H9 (cell line): ENCODE measurements around the gene APOB. TPM values are rescaled to one million over a fixed set of nuclear protein-coding genes. Genes with fewer than 3 reads are reported as not detected.
A peak's percentile ranks its signal among the peaks of the same experiment; 100 is the strongest.

Experiments
- DNase-seq: peaks from one replicate; pipeline ENCODE4 v3.0.0-alpha.2; 2017
- H2AFZ ChIP-seq: one replicate; pipeline ENCODE4 v1.6.1; 2013; ENCODE audit warnings: mild to moderate bottlenecking, low read length, control low read depth, moderate library complexity
- H2AK5ac ChIP-seq: 2 replicates; pipeline ENCODE4 v1.6.1; 2013; ENCODE audit warnings: low read length, control low read depth, mixed read lengths; ENCODE audit not compliant: insufficient read length
- H2BK120ac ChIP-seq: one replicate; pipeline ENCODE4 v1.6.1; 2013; ENCODE audit warnings: low read depth, mild to moderate bottlenecking, low read length, control low read depth, inconsistent platforms; ENCODE audit not compliant: poor library complexity, severe bottlenecking
- H2BK12ac ChIP-seq: 2 replicates; pipeline ENCODE4 v1.6.1; 2013; ENCODE audit warnings: low read length, control low read depth, mixed read lengths, low read depth; ENCODE audit not compliant: insufficient read length
- H2BK15ac ChIP-seq: 2 replicates; pipeline ENCODE4 v1.6.1; 2013; ENCODE audit warnings: low read depth, low read length, control low read depth
- H2BK20ac ChIP-seq: one replicate; pipeline ENCODE4 v1.6.1; 2013; ENCODE audit warnings: low read depth, mild to moderate bottlenecking, low read length, control low read depth, inconsistent platforms; ENCODE audit not compliant: poor library complexity, severe bottlenecking
- H2BK5ac ChIP-seq: 2 replicates; pipeline ENCODE4 v1.6.1; 2013; ENCODE audit warnings: low read length, control low read depth, mixed read lengths; ENCODE audit not compliant: insufficient read length
- H3K14ac ChIP-seq: 2 replicates; pipeline ENCODE4 v1.6.1; 2013; ENCODE audit warnings: low read length, control low read depth; ENCODE audit not compliant: insufficient read depth
- H3K18ac ChIP-seq: 2 replicates; pipeline ENCODE4 v1.6.1; 2013; ENCODE audit warnings: low read depth, mild to moderate bottlenecking, mixed read lengths, low read length, control low read depth; ENCODE audit not compliant: insufficient read length
- H3K23ac ChIP-seq: 2 replicates; pipeline ENCODE4 v1.6.1; 2013; ENCODE audit warnings: low read length, control low read depth, mixed read lengths, low read depth; ENCODE audit not compliant: insufficient read length
- H3K23me2 ChIP-seq: 2 replicates; pipeline ENCODE4 v1.6.1; 2013; ENCODE audit warnings: low read depth, mild to moderate bottlenecking, mixed read lengths, low read length, control low read depth; ENCODE audit not compliant: insufficient read length, poor library complexity, severe bottlenecking
- H3K27ac ChIP-seq: 2 replicates; pipeline ENCODE4 v1.5.1; 2013; ENCODE audit warnings: low read length, control low read depth, mixed read lengths, low read depth; ENCODE audit not compliant: insufficient read length
- H3K27me3 ChIP-seq: 2 replicates; pipeline ENCODE4 v1.6.1; 2013; ENCODE audit warnings: low read length, control low read depth, inconsistent platforms; ENCODE audit not compliant: insufficient read depth
- H3K4ac ChIP-seq: 2 replicates; pipeline ENCODE4 v1.6.1; 2013; ENCODE audit warnings: low read depth, mild to moderate bottlenecking, control low read depth, inconsistent platforms, low read length, moderate library complexity
- H3K4me1 ChIP-seq: 2 replicates; pipeline ENCODE4 v1.6.1; 2013; ENCODE audit warnings: low read length, control low read depth, inconsistent platforms; ENCODE audit not compliant: insufficient read depth
- H3K4me2 ChIP-seq: 2 replicates; pipeline ENCODE4 v1.6.1; 2013; ENCODE audit warnings: low read length, control low read depth, mixed read lengths; ENCODE audit not compliant: insufficient read length, insufficient read depth
- H3K56ac ChIP-seq: 2 replicates; pipeline ENCODE4 v1.6.1; 2013; ENCODE audit warnings: low read depth, mild to moderate bottlenecking, mixed read lengths, low read length, control low read depth; ENCODE audit not compliant: insufficient read length
- H3K79me1 ChIP-seq: 2 replicates; pipeline ENCODE4 v1.6.1; 2013; ENCODE audit warnings: low read depth, mild to moderate bottlenecking, moderate library complexity, low read length, control low read depth, inconsistent platforms; ENCODE audit not compliant: insufficient read depth, poor library complexity, severe bottlenecking
- H3K79me2 ChIP-seq: 2 replicates; pipeline ENCODE4 v1.6.1; 2013; ENCODE audit warnings: low read length, control low read depth, inconsistent platforms; ENCODE audit not compliant: insufficient read depth
- H3K9ac ChIP-seq: 2 replicates; pipeline ENCODE4 v1.6.1; 2013; ENCODE audit warnings: low read length, control low read depth, mixed read lengths; ENCODE audit not compliant: insufficient read length; ENCODE audit errors: extremely low read depth
- H3K9me3 ChIP-seq: one replicate; pipeline ENCODE4 v1.6.1; 2013; ENCODE audit warnings: low read depth, low read length, inconsistent platforms; ENCODE audit not compliant: control insufficient read depth
- H3T11ph ChIP-seq: one replicate; pipeline ENCODE4 v1.6.1; 2013; ENCODE audit warnings: mild to moderate bottlenecking, low read length, control low read depth, inconsistent platforms
- H4K20me1 ChIP-seq: one replicate; pipeline ENCODE4 v1.6.1; 2013; ENCODE audit not compliant: control insufficient read depth, insufficient read length, insufficient read depth
- H4K5ac ChIP-seq: 2 replicates; pipeline ENCODE4 v1.6.1; 2013; ENCODE audit warnings: low read depth, mild to moderate bottlenecking, mixed read lengths, low read length, control low read depth; ENCODE audit not compliant: insufficient read length
- H4K8ac ChIP-seq: replicated peaks from 2 replicates; pipeline ENCODE4 v1.6.1; 2013; ENCODE audit warnings: low read length, control low read depth, mixed read lengths, low read depth; ENCODE audit not compliant: insufficient read length
- H4K91ac ChIP-seq: 2 replicates; pipeline ENCODE4 v1.6.1; 2013; ENCODE audit warnings: low read depth, mild to moderate bottlenecking, moderate library complexity, mixed read lengths, low read length, control low read depth; ENCODE audit not compliant: insufficient read length
- H3K27ac Mint-ChIP-seq, 3 experiments: 2 replicates in 2 of 3; 3 replicates in 1 of 3; pipeline ENCODE4 v1.8.0; 2020 to 2021; ENCODE audit warnings: mixed read lengths in 3 of 3, mild to moderate bottlenecking in 1 of 3, moderate library complexity in 1 of 3
- H3K27me3 Mint-ChIP-seq: 2 replicates; pipeline ENCODE4 v1.8.0; 2021; ENCODE audit warnings: low read depth, mild to moderate bottlenecking, moderate library complexity, mixed read lengths
- H3K36me3 Mint-ChIP-seq, 3 experiments: 2 replicates in 2 of 3; 3 replicates in 1 of 3; pipeline ENCODE4 v1.8.0; 2020 to 2021; ENCODE audit warnings: low read depth in 3 of 3, mixed read lengths in 3 of 3; ENCODE audit not compliant: insufficient read depth in 1 of 3
- H3K4me1 Mint-ChIP-seq, 2 experiments: 2 replicates each; pipeline ENCODE4 v1.8.0; 2020; ENCODE audit warnings: mixed read lengths in 2 of 2
- H3K4me3 Mint-ChIP-seq, 2 experiments: 2 replicates in 1 of 2; 3 replicates in 1 of 2; pipeline ENCODE4 v1.8.0; 2020 to 2021; ENCODE audit warnings: mild to moderate bottlenecking in 2 of 2, mixed read lengths in 2 of 2, moderate library complexity in 1 of 2
- H3K9me3 Mint-ChIP-seq, 2 experiments: 2 replicates in 1 of 2; 3 replicates in 1 of 2; pipeline ENCODE4 v1.8.0; 2020; ENCODE audit warnings: mild to moderate bottlenecking in 2 of 2, mixed read lengths in 2 of 2, moderate library complexity in 1 of 2
- CTCF ChIP-seq: fragments of 200-600 bp; sonication (generic); conservative IDR thresholded peaks from 3 replicates; pipeline ENCODE4 v1.8.0; 2021; ENCODE audit warnings: antibody characterized with exemption, mild to moderate bottlenecking
- WGBS: extraction: QIAGEN DNeasy Blood & Tissue Kit; methylation state at CpG from one replicate; pipeline ENCODE4 v1.1.7; 2013; ENCODE audit warnings: missing lambda C conversion rate, low lambda C conversion rate, mixed read lengths; ENCODE audit not compliant: insufficient read length; ENCODE audit errors: extremely low coverage; 5-methylcytosine and 5-hydroxymethylcytosine counted together
- total RNA-seq: library from RNA; stranded (reverse); gene quantifications from 2 replicates; pipeline ENCODE4 v1.2.1, GENCODE V29; 2021

The APOB gene
- total RNA-seq, 1 experiment from 2014 or later: 0.26 TPM

- Mint-ChIP-seq H3K27me3 (peaks cover 10% of the 10 kb centered on the region), H3K4me3 (no peak overlapping the region), H3K27ac (no peak overlapping the region; a peak in 1 of 7 replicates), H3K36me3 (no peaks in the 10 kb centered on the region), H3K4me1 (no peaks in the 10 kb centered on the region), H3K9me3 (no peaks in the 10 kb centered on the region)
- H3K18ac ChIP-seq: no peak overlapping the region
- H2BK120ac ChIP-seq: no peak overlapping the region
- H3K27me3 ChIP-seq: no peaks in the 10 kb centered on the region
- peak; percentile 83 for TF ChIP-seq CTCF
- DNase-seq: peak; percentile 80
- H4K20me1 ChIP-seq: no peaks in the 10 kb centered on the region
- no peak overlapping the region for H3K4me2 ChIP-seq
- H3K56ac ChIP-seq: no peak overlapping the region
- H4K91ac ChIP-seq: no peak overlapping the region
- no peak overlapping the region for H3K14ac ChIP-seq
- H2BK5ac ChIP-seq: no peak overlapping the region
- no peak overlapping the region for H2BK20ac ChIP-seq
- no peak overlapping the region for H3K23ac ChIP-seq
- no peak overlapping the region for H2AK5ac ChIP-seq
- no peak overlapping the region for H3K4ac ChIP-seq
- no peak overlapping the region for H2BK12ac ChIP-seq
- no peaks in the 10 kb centered on the region for H3K4me1 ChIP-seq
- H4K8ac ChIP-seq: no peak overlapping the region
- no peak overlapping the region for H3K9ac ChIP-seq
- H4K5ac ChIP-seq: no peak overlapping the region
- H3K23me2 ChIP-seq: no peaks in the 10 kb centered on the region
- no peak overlapping the region for H3K27ac ChIP-seq
- no peaks in the 10 kb centered on the region for H3K79me2 ChIP-seq
- no peak overlapping the region for H2BK15ac ChIP-seq
- no CpG with 5 or more reads among the region's 5 CpGs for WGBS
- H3T11ph ChIP-seq: no peak overlapping the region
- H3K79me1 ChIP-seq: no peaks in the 10 kb centered on the region
- H3K9me3 ChIP-seq: no peaks in the 10 kb centered on the region
- H2AFZ ChIP-seq: no peak overlapping the region
Measured at GRCh38 chr2:20962939-20963557, 80.8 kb downstream of the APOB start.
